LoVo (cell line): Measurements from ENCODE around the gene ADRM1.

Experiments used
- DNase-seq: peaks from one replicate; pipeline ENCODE4 v3.0.0-alpha.2; 2016; ENCODE audit warnings: low spot score

ADRM1 gene

GRCh38 chr20:62355878-62356588 lies 53.2 kb downstream of the ADRM1 start:
- DNase-seq = no peak

- DNase-seq = no peak
These were observed 53.9 kb downstream of the ADRM1 start for GRCh38 chr20:62356589-62357186.

GRCh38 chr20:62357187-62357667 lies 54.4 kb downstream of the ADRM1 start:
- no peak for DNase-seq

- no peak for DNase-seq
These were observed 54.9 kb downstream of the ADRM1 start for GRCh38 chr20:62357681-62358080.
